Vagina (tissue), 2 donors: ENCODE measurements around the gene KLF3.

Experiments used
- CTCF ChIP-seq, 3 experiments: fragments of 450-650 bp in 2 of 3; fragments of 200-600 bp in 1 of 3; sonication (generic) in 1 of 3; IDR thresholded peaks; one replicate each; pipeline ENCODE4 v1.5.1; 2017 to 2019; ENCODE audit warnings: antibody characterized with exemption in 3 of 3, mild to moderate bottlenecking in 2 of 3, moderate library complexity in 2 of 3
- POLR2A ChIP-seq, 2 donors: fragments of 450-650 bp; IDR thresholded peaks; one replicate each; pipeline ENCODE4 v1.6.1; 2017; ENCODE audit warnings: antibody characterized with exemption in 2 of 2, mild to moderate bottlenecking in 2 of 2, moderate library complexity in 2 of 2
- POLR2AphosphoS5 ChIP-seq, 2 donors: sonication (generic); formaldehyde crosslinking; IDR thresholded peaks; one replicate each; pipeline ENCODE4 v1.9.0; 2017; ENCODE audit warnings: antibody characterized with exemption in 2 of 2, mild to moderate bottlenecking in 2 of 2, low read depth in 1 of 2; ENCODE audit not compliant: insufficient read depth in 1 of 2

GRCh38 chr4:38678078-38678477 is 14.1 kb downstream of the KLF3 start:
- TF ChIP-seq POLR2A (IDR thresholded peaks at IDR 0.05) (no peak), POLR2AphosphoS5 (IDR thresholded peaks at IDR 0.05; ENCODE audit: insufficient read depth in 1 of 2, low read depth in 1 of 2) (no peak), CTCF (IDR thresholded peaks at IDR 0.05) (no peak)
